DND-41 (cell line): ENCODE results near the gene CHMP6.
A peak's percentile ranks its signal among the peaks of the same experiment; 100 is the strongest.

Source experiments
- ATAC-seq: fragments of 200-7000 bp; cut with Tn5 transposase; 3 replicates; pipeline ENCODE4 v1.9.1; 2021; ENCODE audit warnings: low read depth; ENCODE audit not compliant: insufficient read depth
- DNase-seq: peaks from one replicate; pipeline ENCODE4 v3.0.0-alpha.2; 2020
- H2AFZ ChIP-seq: 2 replicates; pipeline ENCODE4 v1.6.0; 2012; ENCODE audit warnings: low read depth, low read length
- H3K27ac ChIP-seq: 2 replicates; pipeline ENCODE4 v1.5.1; 2012; ENCODE audit warnings: low read length, inconsistent platforms
- H3K27me3 ChIP-seq: fragments of 200-600 bp; sonication (generic); 2 replicates; pipeline ENCODE4 v1.6.0; 2012; ENCODE audit warnings: low read length, mild to moderate bottlenecking, inconsistent platforms; ENCODE audit not compliant: insufficient read depth, poor library complexity
- H3K36me3 ChIP-seq: 2 replicates; pipeline ENCODE4 v1.5.1; 2012; ENCODE audit warnings: low read length, inconsistent platforms; ENCODE audit not compliant: insufficient read depth
- H3K4me1 ChIP-seq: 2 replicates; pipeline ENCODE4 v1.5.1; 2012; ENCODE audit warnings: mild to moderate bottlenecking, low read length; ENCODE audit not compliant: insufficient read depth
- H3K4me2 ChIP-seq: 2 replicates; pipeline ENCODE4 v1.6.0; 2012; ENCODE audit warnings: mild to moderate bottlenecking, moderate library complexity, low read length, inconsistent platforms; ENCODE audit not compliant: insufficient read depth
- H3K4me3 ChIP-seq, 2 experiments: fragments of 200-600 bp in 1 of 2; shearing (Covaris generic) in 1 of 2; 2 replicates each; pipeline ENCODE4 v1.5.1; 2012 to 2016; ENCODE audit warnings: inconsistent platforms in 2 of 2, low read length in 2 of 2, mild to moderate bottlenecking in 2 of 2, low read depth in 1 of 2, moderate library complexity in 1 of 2
- H3K79me2 ChIP-seq: 2 replicates; pipeline ENCODE4 v1.6.0; 2012; ENCODE audit warnings: low read length, inconsistent platforms; ENCODE audit not compliant: insufficient read depth
- H3K9ac ChIP-seq: 2 replicates; pipeline ENCODE4 v1.6.0; 2012; ENCODE audit warnings: low read depth, mild to moderate bottlenecking, inconsistent platforms, low read length, moderate library complexity
- H3K9me3 ChIP-seq: 2 replicates; pipeline ENCODE4 v1.5.1; 2012; ENCODE audit warnings: low read length, moderate library complexity, mild to moderate bottlenecking, inconsistent platforms; ENCODE audit not compliant: insufficient read depth, severe bottlenecking
- H4K20me1 ChIP-seq: 2 replicates; pipeline ENCODE4 v1.6.0; 2012; ENCODE audit warnings: low read length; ENCODE audit not compliant: insufficient read depth
- EZH2 ChIP-seq: IDR thresholded peaks from 3 replicates; pipeline ENCODE4 v1.6.1; 2012; ENCODE audit warnings: borderline replicate concordance, low read depth, mild to moderate bottlenecking, moderate library complexity, low read length, inconsistent platforms; ENCODE audit not compliant: severe bottlenecking
- TF ChIP-seq, protein P1 (sequence below): IDR thresholded peaks from 2 replicates; pipeline ENCODE4 v1.5.1; 2012; ENCODE audit warnings: borderline replicate concordance, low read length, moderate library complexity, mild to moderate bottlenecking; ENCODE audit not compliant: poor library complexity, severe bottlenecking; ENCODE audit errors: extremely low read depth

Gene CHMP6

DNA sequence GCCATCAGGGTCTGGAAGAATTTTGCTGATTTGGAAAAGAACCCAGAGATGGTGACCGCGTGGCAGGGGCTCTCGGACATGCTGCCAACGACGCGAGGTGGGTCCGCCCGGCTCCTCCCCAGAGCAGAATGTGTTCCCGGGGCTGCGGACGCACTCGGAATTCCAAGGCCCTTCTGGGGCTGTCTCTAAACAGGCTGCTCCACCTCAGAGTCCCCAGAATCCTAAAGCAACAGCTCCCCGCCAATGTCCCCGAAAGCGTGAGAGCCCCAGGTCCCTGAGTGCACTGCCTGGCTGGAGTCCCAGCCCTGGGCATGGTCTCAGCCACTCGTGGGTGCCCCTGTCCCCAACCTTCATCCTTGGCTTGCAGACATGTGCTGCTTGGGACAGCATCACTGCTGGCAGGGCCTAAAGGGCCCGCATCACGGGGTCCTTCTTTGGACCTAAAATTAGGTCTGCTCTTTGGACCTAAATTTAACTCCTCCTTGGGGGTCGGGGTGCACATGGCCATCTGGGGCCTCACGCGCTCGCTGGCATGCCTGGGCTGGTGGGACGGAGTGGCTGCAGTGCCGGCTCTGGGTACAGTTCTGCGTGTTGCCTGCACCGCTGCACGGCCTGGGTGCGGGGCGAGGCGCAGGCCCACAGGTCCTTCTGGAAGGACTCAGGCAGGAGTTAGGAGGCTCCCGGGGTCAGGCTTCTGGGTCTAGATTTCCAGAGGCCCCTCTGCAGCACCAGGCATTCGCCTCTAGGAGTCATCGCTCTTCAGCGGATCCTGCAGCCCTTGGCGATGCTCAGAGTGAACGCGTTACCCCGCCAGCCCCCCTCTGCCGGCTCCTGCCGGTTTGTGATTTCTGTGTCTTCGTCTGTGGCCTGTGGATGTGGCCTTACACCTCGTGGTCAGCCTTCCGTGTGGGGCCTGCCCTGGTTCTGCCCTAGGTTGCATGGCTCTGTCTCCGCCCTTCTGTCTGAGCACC is 41.9 kb upstream of the CHMP6 start:
- ATAC-seq (no peak), DNase-seq (no peak)
- peaks cover 71% of the 10 kb centered on the region for H3K36me3 ChIP-seq
- H4K20me1 ChIP-seq: no peaks in the 10 kb centered on the region
- no peak overlapping the region for H3K4me2 ChIP-seq
- H2AFZ ChIP-seq: no peak overlapping the region
- H3K4me3 ChIP-seq: no peak overlapping the region
- no peaks in the 10 kb centered on the region for H3K27me3 ChIP-seq
- H3K79me2 ChIP-seq: no peaks in the 10 kb centered on the region
- H3K27ac ChIP-seq: no peak overlapping the region
- TF ChIP-seq EZH2: no peak
- TF ChIP-seq, protein P1, sequence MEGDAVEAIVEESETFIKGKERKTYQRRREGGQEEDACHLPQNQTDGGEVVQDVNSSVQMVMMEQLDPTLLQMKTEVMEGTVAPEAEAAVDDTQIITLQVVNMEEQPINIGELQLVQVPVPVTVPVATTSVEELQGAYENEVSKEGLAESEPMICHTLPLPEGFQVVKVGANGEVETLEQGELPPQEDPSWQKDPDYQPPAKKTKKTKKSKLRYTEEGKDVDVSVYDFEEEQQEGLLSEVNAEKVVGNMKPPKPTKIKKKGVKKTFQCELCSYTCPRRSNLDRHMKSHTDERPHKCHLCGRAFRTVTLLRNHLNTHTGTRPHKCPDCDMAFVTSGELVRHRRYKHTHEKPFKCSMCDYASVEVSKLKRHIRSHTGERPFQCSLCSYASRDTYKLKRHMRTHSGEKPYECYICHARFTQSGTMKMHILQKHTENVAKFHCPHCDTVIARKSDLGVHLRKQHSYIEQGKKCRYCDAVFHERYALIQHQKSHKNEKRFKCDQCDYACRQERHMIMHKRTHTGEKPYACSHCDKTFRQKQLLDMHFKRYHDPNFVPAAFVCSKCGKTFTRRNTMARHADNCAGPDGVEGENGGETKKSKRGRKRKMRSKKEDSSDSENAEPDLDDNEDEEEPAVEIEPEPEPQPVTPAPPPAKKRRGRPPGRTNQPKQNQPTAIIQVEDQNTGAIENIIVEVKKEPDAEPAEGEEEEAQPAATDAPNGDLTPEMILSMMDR: peak; percentile 21
- no peaks in the 10 kb centered on the region for H3K9me3 ChIP-seq
- H3K4me1 ChIP-seq: no peaks in the 10 kb centered on the region
- no peak overlapping the region for H3K9ac ChIP-seq

DNA sequence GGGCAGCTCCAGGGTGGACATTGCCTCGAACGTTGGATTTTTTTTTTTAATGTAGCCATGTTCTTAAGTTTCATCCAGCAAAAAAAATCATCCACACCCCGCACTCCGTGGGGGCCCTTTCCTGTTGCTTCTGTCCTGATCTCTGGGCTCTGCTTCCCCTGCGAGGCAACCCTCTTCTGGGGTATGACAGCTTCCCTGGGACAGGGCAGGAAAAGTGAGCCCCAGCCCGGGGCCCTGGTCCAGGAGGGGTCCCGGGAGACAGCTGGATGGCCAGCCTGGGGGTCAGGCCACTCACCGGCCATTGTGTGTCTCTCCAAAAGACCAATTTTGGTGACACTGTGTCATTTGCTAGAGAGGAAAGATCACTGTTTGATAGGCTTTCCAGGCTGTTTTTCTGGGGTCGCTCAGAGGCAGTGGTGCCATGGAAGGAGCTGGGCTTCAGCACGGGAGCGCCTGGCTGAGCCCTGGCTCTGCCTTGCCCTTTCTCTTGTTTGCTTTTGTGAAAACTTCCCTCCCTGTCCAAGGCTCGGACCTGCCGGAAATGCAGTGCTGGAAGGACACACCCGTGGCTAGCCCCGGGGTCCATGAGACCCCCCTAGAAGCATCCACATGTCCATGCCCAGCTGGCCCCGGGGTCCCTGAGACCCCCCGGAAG is 41.0 kb upstream of the CHMP6 start:
- H3K27me3 ChIP-seq: no peaks in the 10 kb centered on the region
- no peak overlapping the region for H3K4me3 ChIP-seq
- DNase-seq (no peak), ATAC-seq (no peak)
- no peaks in the 10 kb centered on the region for H3K4me1 ChIP-seq
- no peak overlapping the region for H3K27ac ChIP-seq
- H3K36me3 ChIP-seq: peaks cover 70% of the 10 kb centered on the region
- no peak overlapping the region for H2AFZ ChIP-seq
- no peaks in the 10 kb centered on the region for H4K20me1 ChIP-seq
- no peak overlapping the region for H3K9ac ChIP-seq
- H3K9me3 ChIP-seq: no peaks in the 10 kb centered on the region
- TF ChIP-seq, protein P1: no peak
- no peak for TF ChIP-seq EZH2
- no peak overlapping the region for H3K4me2 ChIP-seq
- H3K79me2 ChIP-seq: no peaks in the 10 kb centered on the region

DNA sequence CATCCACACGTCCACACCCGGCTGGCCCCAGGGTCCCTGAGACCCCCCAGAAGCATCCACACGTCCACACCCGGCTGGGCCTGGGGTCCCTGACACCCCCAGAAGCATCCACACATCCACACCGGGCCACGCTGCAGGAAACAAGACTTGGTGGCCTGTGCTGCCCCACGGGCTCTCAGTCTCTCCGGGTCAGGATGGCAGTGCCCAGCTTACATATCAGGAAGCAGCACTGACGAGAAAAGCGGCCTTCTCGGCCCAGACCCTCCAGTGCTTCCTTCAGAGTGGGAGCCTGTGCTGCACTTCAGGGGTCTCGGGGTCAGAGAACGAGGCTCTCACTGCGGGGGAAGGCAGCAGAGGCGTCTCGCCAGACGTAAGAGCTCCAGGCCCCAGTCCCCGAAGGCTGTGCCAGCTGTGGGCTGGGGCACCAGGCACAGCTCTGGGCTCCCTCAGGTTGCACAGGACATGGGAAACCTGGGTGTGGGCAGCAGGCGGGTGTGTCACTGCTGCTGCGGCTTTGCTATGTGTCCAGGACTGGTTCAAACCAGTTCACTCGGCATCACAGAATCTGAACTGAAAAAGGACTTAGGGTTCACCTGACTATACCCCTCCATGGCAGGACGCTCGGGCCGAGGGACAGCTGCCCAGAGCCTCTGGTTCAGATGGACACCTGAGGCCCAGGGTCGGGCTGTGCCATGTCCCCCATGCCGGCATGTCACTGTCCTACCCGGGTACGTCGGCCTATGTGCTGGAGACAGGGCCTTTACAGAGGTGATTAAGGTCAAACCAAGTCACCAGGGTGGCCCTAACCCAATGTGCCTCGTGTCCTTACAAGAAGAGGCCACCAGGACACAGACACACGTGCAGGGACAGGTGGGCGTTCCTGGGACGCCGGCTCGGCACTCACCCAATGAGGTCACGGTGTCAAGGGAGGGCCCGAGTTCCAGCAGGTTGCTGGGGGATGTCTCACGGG is 40.2 kb upstream of the CHMP6 start:
- no peak for DNase-seq
- no peak overlapping the region for H3K4me2 ChIP-seq
- no peak overlapping the region for H2AFZ ChIP-seq
- H3K27me3 ChIP-seq: no peaks in the 10 kb centered on the region
- no peaks in the 10 kb centered on the region for H4K20me1 ChIP-seq
- ATAC-seq: no peak
- no peaks in the 10 kb centered on the region for H3K9me3 ChIP-seq
- H3K4me1 ChIP-seq: no peaks in the 10 kb centered on the region
- H3K9ac ChIP-seq: no peak overlapping the region
- H3K36me3 ChIP-seq: peaks cover 62% of the 10 kb centered on the region
- no peaks in the 10 kb centered on the region for H3K79me2 ChIP-seq
- no peak overlapping the region for H3K4me3 ChIP-seq
- TF ChIP-seq, protein P1: no peak
- TF ChIP-seq EZH2: no peak
- no peak overlapping the region for H3K27ac ChIP-seq
